GM23248 (cell line): ENCODE measurements around the gene CRYGD.
"Not testable (repeated sequence)": the region's sequence is repeated elsewhere in the genome, so short reads cannot be mapped to it uniquely, and the experiment has no call there.

Experiments used
- EZH2 ChIP-seq: fragments of 200-600 bp; sonication (generic); IDR thresholded peaks from 2 replicates; pipeline ENCODE4 v1.6.1; 2018; ENCODE audit warnings: antibody characterized with exemption, mild to moderate bottlenecking; ENCODE audit not compliant: insufficient read depth, poor library complexity, severe bottlenecking
- EZH2phosphoT487 ChIP-seq: fragments of 200-600 bp; sonication (generic); IDR thresholded peaks from 2 replicates; pipeline ENCODE4 v1.6.1; 2018; ENCODE audit warnings: antibody characterized with exemption, moderate library complexity, mild to moderate bottlenecking, low read depth; ENCODE audit not compliant: insufficient read depth

GRCh38 chr2:208112273-208112745 lies 12.0 kb downstream of the CRYGD start:
- TF ChIP-seq EZH2, EZH2phosphoT487: not testable (repeated sequence)
